Ascending aorta (tissue), 2 donors: ENCODE data around the gene JAK1. TPM values are rescaled to one million over a fixed set of nuclear protein-coding genes. Genes with fewer than 3 reads are reported as not detected.

ENCODE experiments used
- DNase-seq, 2 donors: peaks; one replicate each; pipeline ENCODE4 v3.0.0-alpha.2; 2019; ENCODE audit warnings: low spot score in 2 of 2
- H3K27ac ChIP-seq, 2 donors: fragments of 200-600 bp; sonication (generic); one replicate each; pipeline ENCODE4 v1.5.1; 2016 to 2017; ENCODE audit warnings: mild to moderate bottlenecking in 1 of 2
- H3K27me3 ChIP-seq: fragments of 200-600 bp; sonication (generic); one replicate; pipeline ENCODE4 v1.5.1; 2017
- H3K36me3 ChIP-seq, 2 donors: fragments of 200-600 bp; sonication (generic); one replicate each; pipeline ENCODE4 v1.5.1; 2016
- H3K4me1 ChIP-seq, 2 donors: fragments of 200-600 bp; sonication (generic); one replicate each; pipeline ENCODE4 v1.5.1; 2016 to 2017; ENCODE audit warnings: mild to moderate bottlenecking in 1 of 2
- H3K4me3 ChIP-seq, 2 donors: fragments of 200-600 bp; sonication (generic); one replicate each; pipeline ENCODE4 v1.5.1; 2016 to 2017; ENCODE audit warnings: mild to moderate bottlenecking in 1 of 2
- H3K9me3 ChIP-seq, 2 donors: fragments of 200-600 bp; sonication (generic); one replicate each; pipeline ENCODE4 v1.5.1; 2016
- intact Hi-C: fragments of 100-400 bp; cut with DNase I; formaldehyde crosslinking; loops from one replicate; pipeline ENCODE4 v1.15.1; 2023
- total RNA-seq: library from RNA; depleted of rRNA; stranded (reverse); fragments of >200 nt; gene quantifications from one replicate; pipeline ENCODE4 v1.1.0, GENCODE V29; 2016
- TF ChIP-seq, protein P1 (sequence below), 3 experiments: fragments of 200-600 bp in 2 of 3; fragments of 450-650 bp in 1 of 3; sonication (generic) in 2 of 3; IDR thresholded peaks; one replicate each; pipeline ENCODE4 v1.5.1; 2016 to 2019; ENCODE audit warnings: antibody characterized with exemption in 3 of 3, mild to moderate bottlenecking in 1 of 3, moderate library complexity in 1 of 3

JAK1 gene
- total RNA-seq, 1 donor from 2014 or later = 53.5 TPM

DNA sequence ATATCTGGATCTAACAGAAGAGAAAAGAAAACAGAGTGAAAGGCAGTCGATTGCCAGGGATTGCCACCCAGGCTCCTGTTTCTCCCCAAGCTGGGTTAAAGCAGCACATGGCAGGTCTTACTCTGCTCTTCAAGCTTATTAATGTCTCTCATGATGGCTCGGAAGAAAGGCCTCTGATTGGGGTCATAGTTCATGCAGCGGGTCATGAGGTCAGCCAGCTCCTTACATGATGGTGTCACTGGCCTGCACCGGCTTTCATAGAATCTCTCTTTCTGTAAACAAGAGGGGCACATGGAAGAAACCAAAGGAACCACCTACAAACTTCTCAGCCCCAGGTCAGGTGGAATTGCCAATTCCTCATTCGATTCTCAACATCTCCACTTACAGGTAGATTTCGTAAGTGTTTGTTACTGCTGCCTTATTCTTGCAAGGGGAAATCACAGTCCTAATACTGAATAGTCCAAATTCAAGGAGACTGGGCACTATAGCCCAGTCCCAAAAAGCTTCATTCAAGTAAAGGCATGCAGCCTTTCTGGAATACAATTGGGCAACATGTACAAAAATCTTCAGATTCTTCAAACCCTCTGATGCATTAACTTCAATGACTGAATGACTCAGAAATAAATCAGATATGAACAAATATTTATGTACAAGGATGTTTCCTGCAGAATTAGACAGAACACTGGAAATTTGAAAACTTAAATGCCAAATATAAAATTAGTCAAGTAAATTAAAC, 124.9 kb downstream of the JAK1 start:
- no peaks in the 10 kb centered on the region for H3K27me3 ChIP-seq
- no peaks in the 10 kb centered on the region for H3K9me3 ChIP-seq
- H3K4me1 ChIP-seq = peaks cover 0 to 7% of the 10 kb centered on the region in 2 donors
- intact Hi-C loops = no loop called here
- H3K27ac ChIP-seq = no peak overlapping the region
- no peak overlapping the region for H3K4me3 ChIP-seq
- H3K36me3 ChIP-seq = peaks cover 66 to 72% of the 10 kb centered on the region in 2 donors
- DNase-seq = no peak
- TF ChIP-seq, protein P1, sequence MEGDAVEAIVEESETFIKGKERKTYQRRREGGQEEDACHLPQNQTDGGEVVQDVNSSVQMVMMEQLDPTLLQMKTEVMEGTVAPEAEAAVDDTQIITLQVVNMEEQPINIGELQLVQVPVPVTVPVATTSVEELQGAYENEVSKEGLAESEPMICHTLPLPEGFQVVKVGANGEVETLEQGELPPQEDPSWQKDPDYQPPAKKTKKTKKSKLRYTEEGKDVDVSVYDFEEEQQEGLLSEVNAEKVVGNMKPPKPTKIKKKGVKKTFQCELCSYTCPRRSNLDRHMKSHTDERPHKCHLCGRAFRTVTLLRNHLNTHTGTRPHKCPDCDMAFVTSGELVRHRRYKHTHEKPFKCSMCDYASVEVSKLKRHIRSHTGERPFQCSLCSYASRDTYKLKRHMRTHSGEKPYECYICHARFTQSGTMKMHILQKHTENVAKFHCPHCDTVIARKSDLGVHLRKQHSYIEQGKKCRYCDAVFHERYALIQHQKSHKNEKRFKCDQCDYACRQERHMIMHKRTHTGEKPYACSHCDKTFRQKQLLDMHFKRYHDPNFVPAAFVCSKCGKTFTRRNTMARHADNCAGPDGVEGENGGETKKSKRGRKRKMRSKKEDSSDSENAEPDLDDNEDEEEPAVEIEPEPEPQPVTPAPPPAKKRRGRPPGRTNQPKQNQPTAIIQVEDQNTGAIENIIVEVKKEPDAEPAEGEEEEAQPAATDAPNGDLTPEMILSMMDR (IDR thresholded peaks at IDR 0.05) = no peak

DNA sequence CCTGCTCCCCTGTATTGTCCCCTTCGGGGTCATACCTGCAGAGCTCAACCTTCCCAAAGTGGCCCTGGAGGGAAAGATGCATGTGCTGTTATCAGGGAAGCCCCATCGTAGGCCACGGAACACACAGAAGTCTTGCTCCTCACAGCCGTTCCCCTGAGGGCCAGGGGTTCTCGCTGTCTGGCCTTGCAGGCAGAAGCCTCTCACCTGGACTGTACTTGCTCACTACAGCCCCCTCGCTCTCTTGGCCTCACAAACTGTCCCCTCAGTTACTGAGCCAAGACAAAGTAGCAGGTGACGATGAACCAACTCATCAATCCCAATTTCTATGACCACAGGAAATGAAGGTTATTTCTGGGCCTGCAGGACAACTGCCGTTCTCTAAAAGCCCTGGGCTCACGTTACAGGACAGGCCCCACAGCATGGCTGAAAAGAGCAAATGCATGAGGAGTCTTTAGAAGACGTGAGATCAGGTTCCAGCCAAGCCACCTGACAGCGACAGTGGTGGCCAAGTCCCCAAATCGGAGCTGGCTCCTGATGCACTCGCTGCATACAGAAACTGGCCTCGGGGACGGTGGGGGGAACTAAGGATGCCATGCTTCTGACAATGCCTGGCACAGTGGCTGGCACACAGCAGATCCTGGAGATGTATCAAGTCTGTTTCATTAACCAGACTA, 126.5 kb downstream of the JAK1 start:
- peaks cover 70 to 73% of the 10 kb centered on the region in 2 donors for H3K36me3 ChIP-seq
- DNase-seq = no peak
- no peaks in the 10 kb centered on the region for H3K9me3 ChIP-seq

DNA sequence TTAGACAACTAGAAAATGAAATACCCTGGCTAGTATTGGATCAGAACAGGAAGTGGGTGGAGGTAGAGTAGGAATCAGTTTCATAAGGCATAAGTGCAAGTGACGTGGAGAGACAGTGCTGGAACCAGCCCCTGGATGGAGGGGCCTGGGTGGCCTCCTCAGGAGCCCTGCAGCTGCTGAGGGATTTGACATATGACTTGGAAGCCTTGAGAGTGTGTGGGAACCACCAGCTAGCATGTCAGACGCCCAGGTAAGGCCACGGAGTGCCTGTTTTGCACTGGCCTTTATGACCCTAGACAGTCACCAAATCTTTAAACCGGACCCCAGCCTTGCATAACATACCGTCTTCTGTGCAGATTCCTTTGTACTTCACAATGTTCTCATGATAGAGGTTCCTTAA, 127.1 kb downstream of the JAK1 start:
- Histone ChIP-seq H3K36me3 (peaks cover 65 to 71% of the 10 kb centered on the region in 2 donors), H3K4me3 (no peak overlapping the region), H3K27me3 (no peaks in the 10 kb centered on the region), H3K4me1 (peaks cover 0 to 7% of the 10 kb centered on the region in 2 donors), H3K9me3 (no peaks in the 10 kb centered on the region), H3K27ac (no peak overlapping the region)
- no peak for DNase-seq
- TF ChIP-seq, protein P1 (IDR thresholded peaks at IDR 0.05) = no peak
- intact Hi-C loops = no loop called here

More for the DNA sequence above, 126.5 kb downstream of the JAK1 start:
- no peaks in the 10 kb centered on the region for H3K27me3 ChIP-seq
- no peak overlapping the region for H3K27ac ChIP-seq
- TF ChIP-seq, protein P1 (IDR thresholded peaks at IDR 0.05) = no peak
- intact Hi-C loops = no loop called here
- peaks cover 0 to 7% of the 10 kb centered on the region in 2 donors for H3K4me1 ChIP-seq
- H3K4me3 ChIP-seq = no peak overlapping the region

DNA sequence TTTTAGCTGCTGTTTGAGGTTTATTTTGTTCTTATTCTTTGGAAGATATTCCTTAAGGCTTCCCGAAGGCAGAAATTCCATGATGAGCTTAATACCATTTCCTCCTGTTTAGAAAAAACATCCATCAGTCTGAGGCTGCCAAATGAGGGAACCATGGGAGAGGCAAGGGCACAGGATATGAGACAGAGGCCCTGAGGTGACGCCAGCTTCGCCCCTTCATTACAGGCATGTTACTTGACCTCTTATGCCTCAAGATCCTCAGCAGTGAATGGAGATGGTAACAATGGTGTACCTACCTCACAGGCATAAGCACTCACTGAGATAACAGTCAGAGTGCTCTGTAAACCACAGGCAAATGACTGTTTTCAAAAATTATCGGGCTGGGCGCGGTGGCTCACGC, 127.9 kb downstream of the JAK1 start:
- peaks cover 0 to 7% of the 10 kb centered on the region in 2 donors for H3K4me1 ChIP-seq
- H3K9me3 ChIP-seq = no peaks in the 10 kb centered on the region
- H3K36me3 ChIP-seq = peaks cover 64 to 71% of the 10 kb centered on the region in 2 donors
- H3K27ac ChIP-seq = no peak overlapping the region
- intact Hi-C loops = no loop called here
- DNase-seq = no peak
- no peak overlapping the region for H3K4me3 ChIP-seq
- TF ChIP-seq, protein P1 (IDR thresholded peaks at IDR 0.05) = no peak
- no peaks in the 10 kb centered on the region for H3K27me3 ChIP-seq

DNA sequence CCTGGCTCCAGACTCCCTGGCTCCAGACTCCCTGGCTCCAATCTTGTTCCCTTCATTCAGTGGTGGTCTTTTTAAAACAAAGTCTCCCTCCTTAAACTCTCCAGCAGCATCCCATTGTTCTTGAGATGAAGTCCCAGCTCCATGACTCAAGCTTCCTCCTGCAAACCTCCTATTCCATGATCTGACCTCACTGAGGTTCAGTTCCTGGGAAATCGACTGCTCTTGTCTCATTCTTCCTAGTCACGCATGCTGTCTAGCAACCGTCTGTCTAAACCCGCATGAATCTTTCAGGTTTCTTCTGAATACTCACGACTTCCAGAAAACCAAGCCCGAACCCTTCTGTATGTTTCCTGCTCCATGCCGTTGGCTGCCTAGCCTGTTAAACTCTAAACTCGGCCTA, 129.5 kb downstream of the JAK1 start:
- peaks cover 77 to 82% of the 10 kb centered on the region in 2 donors for H3K36me3 ChIP-seq
- no peak for DNase-seq
- no peaks in the 10 kb centered on the region for H3K4me1 ChIP-seq

More for the DNA sequence above, 129.5 kb downstream of the JAK1 start:
- Histone ChIP-seq H3K9me3 (no peaks in the 10 kb centered on the region), H3K4me3 (no peak overlapping the region), H3K27me3 (no peaks in the 10 kb centered on the region), H3K27ac (no peak overlapping the region)
- intact Hi-C loops = no loop called here
- TF ChIP-seq, protein P1 (IDR thresholded peaks at IDR 0.05) = no peak
